HG03064 (cell line): ENCODE results near the gene CLVS2.

Source experiments
- ATAC-seq: cut with Tn5 transposase; IDR thresholded peaks from one replicate; pipeline ENCODE4 v1.9.1; 2021; ENCODE audit warnings: low read depth; ENCODE audit not compliant: unreplicated experiment

Gene CLVS2

GRCh38 chr6:122995921-122996793 lies at the start of gene CLVS2:
CLVS2 (plus strand) TSS chr6:122996235; CDS start chr6:122997778, 1,543 bp downstream.
- no peak for ATAC-seq

- ATAC-seq: no peak
Observed at GRCh38 chr6:122947355-122947754, 48.7 kb upstream of the CLVS2 start.

- no peak for ATAC-seq
Observed at GRCh38 chr6:122953766-122954165, 42.3 kb upstream of the CLVS2 start.

- ATAC-seq: no peak
Observed at GRCh38 chr6:122956376-122956775, 39.7 kb upstream of the CLVS2 start.

GRCh38 chr6:122962000-122962624 lies 33.9 kb upstream of the CLVS2 start:
- no peak for ATAC-seq

- ATAC-seq: no peak
Observed at GRCh38 chr6:122969999-122970533, 26.0 kb upstream of the CLVS2 start.

GRCh38 chr6:122977180-122977579 lies 18.9 kb upstream of the CLVS2 start:
- no peak for ATAC-seq

GRCh38 chr6:122984393-122984792 lies 11.6 kb upstream of the CLVS2 start:
- no peak for ATAC-seq

- no peak for ATAC-seq
Observed at GRCh38 chr6:122994256-122994655, 1.8 kb upstream of the CLVS2 start.

- no peak for ATAC-seq
Observed at GRCh38 chr6:122996794-122997505, 915 bp downstream of the CLVS2 start.

GRCh38 chr6:122997541-122998150 lies 1.6 kb downstream of the CLVS2 start:
- ATAC-seq: no peak

GRCh38 chr6:122998403-122998975 lies 2.5 kb downstream of the CLVS2 start:
- ATAC-seq: no peak

GRCh38 chr6:123000244-123000770 lies 4.3 kb downstream of the CLVS2 start:
- ATAC-seq: no peak

GRCh38 chr6:123001540-123001939 lies 5.5 kb downstream of the CLVS2 start:
- ATAC-seq: no peak

- ATAC-seq: no peak
Observed at GRCh38 chr6:123007885-123008284, 11.8 kb downstream of the CLVS2 start.

GRCh38 chr6:123009059-123009458 lies 13.0 kb downstream of the CLVS2 start:
- ATAC-seq: no peak

- no peak for ATAC-seq
Observed at GRCh38 chr6:123014835-123015234, 18.8 kb downstream of the CLVS2 start.

- ATAC-seq: no peak
Observed at GRCh38 chr6:123016431-123017103, 20.5 kb downstream of the CLVS2 start.

GRCh38 chr6:123017104-123017682 lies 21.2 kb downstream of the CLVS2 start:
- ATAC-seq: no peak
